ENCODE data around the gene ZNF578. TPM values are rescaled to one million over a fixed set of nuclear protein-coding genes. Genes with fewer than 3 reads are reported as not detected.
A peak's percentile ranks its signal among the peaks of the same experiment; 100 is the strongest.
"Not testable (repeated sequence)": the region's sequence is repeated elsewhere in the genome, so short reads cannot be mapped to it uniquely, and the experiment has no call there.

The ZNF578 gene
- total RNA-seq, 2 experiments from 2014 or later, result 0.77 to 1.1 TPM

DNA sequence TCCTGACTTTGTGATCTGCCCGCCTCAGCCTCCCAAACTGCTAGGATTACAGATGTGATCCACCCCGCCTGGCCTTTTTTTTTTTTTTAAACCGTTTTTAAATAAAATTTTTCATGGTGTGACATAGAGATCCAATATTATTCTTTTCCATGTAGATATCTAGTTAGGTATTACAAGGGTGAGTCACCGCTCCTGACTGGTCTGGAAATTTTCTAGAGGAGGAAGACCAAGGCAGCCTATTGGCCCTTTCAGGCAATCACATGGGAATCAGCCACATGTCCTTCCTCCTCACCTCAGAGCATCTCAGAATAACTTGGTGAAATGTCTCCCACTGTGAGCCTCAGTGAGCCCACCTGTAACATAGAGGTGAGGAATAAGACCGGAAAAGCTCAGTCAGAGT, 87.8 kb downstream of the ZNF578 start:
- H3K27me3 Mint-ChIP-seq; H3K4me3 Mint-ChIP-seq; ATAC-seq; H3K27ac Mint-ChIP-seq; DNase-seq; POLR2A ChIA-PET; CTCF ChIA-PET; intact Hi-C loops (cut with DNase I, micrococcal nuclease): not testable (repeated sequence)
- Mint-ChIP-seq H3K4me1 (peaks cover 34% of the 10 kb centered on the region), H3K9me3 (ENCODE audit: low read depth) (peaks cover 26% of the 10 kb centered on the region), H3K36me3 (ENCODE audit: low read depth) (peaks cover 75% of the 10 kb centered on the region)

DNA sequence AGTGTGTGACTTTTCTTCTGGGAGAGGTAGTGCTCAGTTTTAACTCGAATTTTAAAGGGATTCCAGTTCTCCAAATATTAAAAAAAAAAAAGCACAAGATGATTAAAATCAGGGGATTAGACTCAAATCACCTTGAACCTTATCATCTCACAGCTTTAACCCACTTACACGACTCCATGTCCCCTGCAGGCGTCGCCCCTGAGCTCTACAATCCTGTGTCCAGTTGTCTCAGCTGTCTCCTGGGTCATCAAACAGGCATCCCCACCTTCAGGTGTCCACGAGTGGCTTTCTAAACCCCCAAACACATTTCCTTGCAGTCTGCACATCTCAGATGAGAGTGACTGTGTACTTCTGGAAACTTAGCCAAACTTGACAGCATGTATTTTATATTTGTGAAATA, 88.3 kb downstream of the ZNF578 start:
- Mint-ChIP-seq H3K9me3 (ENCODE audit: low read depth) (peaks cover 26% of the 10 kb centered on the region), H3K36me3 (ENCODE audit: low read depth) (peaks cover 77% of the 10 kb centered on the region), H3K27me3 (no peaks in the 10 kb centered on the region), H3K4me3 (no peak overlapping the region), H3K27ac (no peak overlapping the region), H3K4me1 (peaks cover 32% of the 10 kb centered on the region)
- DNase-seq (no peak), ATAC-seq (no peak)
- intact Hi-C loops (cut with DNase I, micrococcal nuclease), result no loop called here
- ChIA-PET POLR2A (no interaction called here), CTCF (no interaction called here)

GRCh38 chr19:52542541-52542940, 89.2 kb downstream of the ZNF578 start:
- Mint-ChIP-seq H3K9me3 (ENCODE audit: low read depth) (peaks cover 24% of the 10 kb centered on the region), H3K4me1 (peaks cover 22% of the 10 kb centered on the region), H3K27ac (peak overlapping the region; percentile 47), H3K36me3 (ENCODE audit: low read depth) (peaks cover 82% of the 10 kb centered on the region)
- intact Hi-C loops (cut with DNase I, micrococcal nuclease); H3K4me3 Mint-ChIP-seq; CTCF ChIA-PET; POLR2A ChIA-PET; DNase-seq; H3K27me3 Mint-ChIP-seq; ATAC-seq: not testable (repeated sequence)

GRCh38 chr19:52542984-52543664, 89.8 kb downstream of the ZNF578 start:
- CTCF ChIA-PET, result no interaction called here
- H3K27me3 Mint-ChIP-seq, result no peaks in the 10 kb centered on the region
- peaks cover 21% of the 10 kb centered on the region for H3K4me1 Mint-ChIP-seq
- POLR2A ChIA-PET, result no interaction called here
- H3K9me3 Mint-ChIP-seq (ENCODE audit: low read depth), result peaks cover 24% of the 10 kb centered on the region
- H3K36me3 Mint-ChIP-seq (ENCODE audit: low read depth), result peaks cover 87% of the 10 kb centered on the region
- no peak overlapping the region for H3K4me3 Mint-ChIP-seq
- intact Hi-C loops (cut with DNase I, micrococcal nuclease), result no loop called here
- peak overlapping the region; percentile 63 for H3K27ac Mint-ChIP-seq
- ATAC-seq, result peak; percentile 98
- DNase-seq, result peak; percentile 59

DNA sequence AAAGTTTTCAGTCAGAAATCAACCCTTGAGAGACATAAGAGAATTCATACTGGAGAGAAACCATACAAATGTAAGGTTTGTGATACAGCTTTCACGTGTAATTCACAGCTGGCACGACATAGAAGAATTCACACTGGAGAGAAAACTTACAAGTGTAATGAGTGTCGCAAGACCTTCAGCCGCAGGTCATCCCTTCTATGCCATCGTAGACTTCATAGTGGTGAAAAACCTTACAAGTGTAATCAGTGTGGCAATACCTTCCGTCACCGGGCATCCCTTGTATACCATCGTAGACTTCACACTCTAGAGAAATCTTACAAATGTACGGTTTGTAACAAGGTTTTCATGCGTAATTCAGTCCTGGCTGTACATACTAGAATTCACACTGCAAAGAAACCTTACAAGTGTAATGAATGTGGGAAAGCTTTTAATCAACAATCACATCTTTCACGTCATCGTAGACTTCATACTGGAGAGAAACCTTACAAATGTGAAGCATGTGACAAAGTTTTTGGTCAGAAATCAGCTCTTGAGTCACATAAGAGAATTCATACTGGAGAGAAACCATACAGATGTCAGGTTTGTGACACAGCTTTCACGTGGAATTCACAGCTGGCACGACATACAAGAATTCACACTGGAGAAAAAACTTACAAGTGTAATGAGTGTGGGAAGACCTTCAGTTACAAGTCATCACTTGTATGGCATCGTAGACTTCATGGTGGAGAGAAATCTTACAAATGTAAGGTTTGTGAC, 101.0 kb downstream of the ZNF578 start:
- peaks cover 53% of the 10 kb centered on the region for H3K9me3 Mint-ChIP-seq (ENCODE audit: low read depth)
- intact Hi-C loops (cut with DNase I, micrococcal nuclease), result no loop called here
- POLR2A ChIA-PET, result no interaction called here
- ATAC-seq (no peak), DNase-seq (no peak)
- no peaks in the 10 kb centered on the region for H3K4me1 Mint-ChIP-seq
- no peak overlapping the region for H3K27ac Mint-ChIP-seq
- peaks cover 95% of the 10 kb centered on the region for H3K36me3 Mint-ChIP-seq (ENCODE audit: low read depth)
- no peak overlapping the region for H3K4me3 Mint-ChIP-seq
- CTCF ChIA-PET, result no interaction called here
- H3K27me3 Mint-ChIP-seq, result no peaks in the 10 kb centered on the region

DNA sequence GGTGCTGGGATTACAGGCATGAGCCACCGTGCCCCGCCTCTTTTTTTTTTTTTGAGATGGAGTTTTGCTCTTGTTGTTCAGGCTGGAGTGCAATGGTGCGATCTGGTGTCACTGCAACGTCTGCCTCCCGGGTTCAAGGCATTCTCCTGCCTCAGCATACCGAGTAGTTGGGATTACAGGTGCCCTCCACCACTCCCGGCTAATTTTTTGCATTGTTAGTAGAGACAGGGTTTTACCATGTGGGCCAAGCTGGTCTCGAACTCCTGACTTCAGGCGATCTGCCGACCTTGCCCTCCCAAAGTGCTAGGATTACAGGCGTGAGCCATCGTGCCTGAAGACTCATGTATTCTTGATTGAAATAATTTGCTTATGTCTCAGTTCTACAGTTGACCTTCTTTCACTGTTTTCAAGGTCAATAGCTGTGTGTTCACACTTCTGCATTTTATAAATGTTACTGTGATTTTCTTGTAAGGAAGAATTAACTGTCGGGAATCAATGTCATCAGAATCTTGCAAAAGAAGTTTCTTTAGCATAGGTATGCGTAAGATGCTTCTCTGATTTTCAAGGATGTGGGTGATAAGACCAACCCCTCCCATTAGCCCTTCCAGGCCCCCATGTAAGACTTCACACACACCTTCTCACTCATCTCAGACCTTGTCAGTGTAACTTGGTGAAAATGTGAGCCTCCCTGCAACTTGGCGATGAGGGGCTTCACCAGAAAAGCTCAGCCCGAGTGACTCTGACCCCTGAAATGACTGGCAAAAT, 104.1 kb downstream of the ZNF578 start:
- Mint-ChIP-seq H3K4me3 (no peak overlapping the region), H3K9me3 (ENCODE audit: low read depth) (peaks cover 56% of the 10 kb centered on the region), H3K27me3 (no peaks in the 10 kb centered on the region), H3K4me1 (no peaks in the 10 kb centered on the region), H3K27ac (no peak overlapping the region), H3K36me3 (ENCODE audit: low read depth) (peaks cover 94% of the 10 kb centered on the region)
- POLR2A ChIA-PET, result no interaction called here
- ATAC-seq (no peak), DNase-seq (no peak)
- intact Hi-C loops (cut with DNase I, micrococcal nuclease), result no loop called here
- CTCF ChIA-PET, result no interaction called here

- Mint-ChIP-seq H3K9me3 (ENCODE audit: low read depth) (peaks cover 49% of the 10 kb centered on the region), H3K36me3 (ENCODE audit: low read depth) (peaks cover 94% of the 10 kb centered on the region)
- H3K4me3 Mint-ChIP-seq; intact Hi-C loops (cut with DNase I, micrococcal nuclease); H3K4me1 Mint-ChIP-seq; ATAC-seq; DNase-seq; H3K27ac Mint-ChIP-seq; CTCF ChIA-PET; POLR2A ChIA-PET; H3K27me3 Mint-ChIP-seq: not testable (repeated sequence)
Measured at GRCh38 chr19:52558732-52559445, 105.5 kb downstream of the ZNF578 start.

DNA sequence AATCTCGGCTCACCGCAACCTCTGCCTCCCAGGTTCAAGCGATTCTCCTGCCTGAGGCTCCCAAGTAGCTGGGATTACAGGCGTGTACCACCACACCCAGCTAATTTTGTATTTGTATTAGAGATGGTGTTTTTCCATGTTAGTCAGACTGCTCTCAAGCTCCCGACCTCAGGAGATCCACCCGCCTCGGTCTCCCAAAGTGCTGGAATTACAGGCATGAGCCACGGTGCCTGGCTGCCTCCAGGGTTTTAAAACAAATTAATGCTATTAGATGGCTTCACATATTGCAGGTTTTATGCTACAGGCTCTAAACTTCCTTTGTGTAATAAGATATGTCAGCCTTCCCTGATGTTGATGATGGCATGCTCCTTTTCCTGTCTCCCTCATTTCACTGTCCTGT, 108.3 kb downstream of the ZNF578 start:
- POLR2A ChIA-PET; ATAC-seq; CTCF ChIA-PET; H3K27me3 Mint-ChIP-seq; DNase-seq; intact Hi-C loops (cut with DNase I, micrococcal nuclease); H3K27ac Mint-ChIP-seq; H3K4me1 Mint-ChIP-seq; H3K4me3 Mint-ChIP-seq: not testable (repeated sequence)
- peaks cover 46% of the 10 kb centered on the region for H3K9me3 Mint-ChIP-seq (ENCODE audit: low read depth)
- H3K36me3 Mint-ChIP-seq (ENCODE audit: low read depth), result peaks cover 84% of the 10 kb centered on the region

Other genes starting within 250 kb of the ZNF578 start
- 10 to 100 TPM; 28.6 to 34.2 TPM for gene ZNF766, start 184.0 kb upstream of the ZNF578 start, total RNA-seq
- 1 to 10 TPM; 4.8 to 5.0 TPM for gene ZNF480, start 156.4 kb upstream of the ZNF578 start, total RNA-seq
- 1 to 10 TPM; 2.3 to 3.3 TPM for gene ZNF610, start 117.3 kb upstream of the ZNF578 start, total RNA-seq
- 10 to 100 TPM; 11.5 to 13.7 TPM for gene ZNF880, start 83.6 kb upstream of the ZNF578 start, total RNA-seq
- gene ZNF528, start 55.7 kb upstream of the ZNF578 start, total RNA-seq, result 1 to 10 TPM; 8.2 to 8.6 TPM
- gene ZNF534, start 24.4 kb upstream of the ZNF578 start, total RNA-seq, result under 1 TPM in 1 of 2 experiments, not detected in 1; 0.09 TPM
- 10 to 100 TPM; 25.7 to 29.9 TPM for gene ZNF808, start 74.1 kb downstream of the ZNF578 start, total RNA-seq
- 10 to 100 TPM; 19.0 to 21.5 TPM for gene ZNF701, start 116.7 kb downstream of the ZNF578 start, total RNA-seq
- gene ZNF83, start 184.8 kb downstream of the ZNF578 start, total RNA-seq, result 10 to 100 TPM; 23.8 to 27.5 TPM